Gastrocnemius medialis (tissue), 4 donors: ENCODE data around the gene MROH2B.

Source experiments
- POLR2A ChIP-seq, 2 donors: fragments of 450-650 bp; IDR thresholded peaks; one replicate each; pipeline ENCODE4 v1.6.1; 2017; ENCODE audit warnings: antibody characterized with exemption in 2 of 2, mild to moderate bottlenecking in 2 of 2, moderate library complexity in 2 of 2
- TF ChIP-seq, protein P1 (sequence below), 5 experiments: fragments of 450-650 bp in 3 of 5; fragments of 200-600 bp in 2 of 5; sonication (generic) in 2 of 5; IDR thresholded peaks in 4 of 5; conservative IDR thresholded peaks in 1 of 5; 1 replicate in 4 of 5; 2 replicates in 1 of 5; pipeline ENCODE4 v1.5.1; 2016 to 2019; ENCODE audit warnings: antibody characterized with exemption in 5 of 5, mild to moderate bottlenecking in 3 of 5, moderate library complexity in 3 of 5

DNA sequence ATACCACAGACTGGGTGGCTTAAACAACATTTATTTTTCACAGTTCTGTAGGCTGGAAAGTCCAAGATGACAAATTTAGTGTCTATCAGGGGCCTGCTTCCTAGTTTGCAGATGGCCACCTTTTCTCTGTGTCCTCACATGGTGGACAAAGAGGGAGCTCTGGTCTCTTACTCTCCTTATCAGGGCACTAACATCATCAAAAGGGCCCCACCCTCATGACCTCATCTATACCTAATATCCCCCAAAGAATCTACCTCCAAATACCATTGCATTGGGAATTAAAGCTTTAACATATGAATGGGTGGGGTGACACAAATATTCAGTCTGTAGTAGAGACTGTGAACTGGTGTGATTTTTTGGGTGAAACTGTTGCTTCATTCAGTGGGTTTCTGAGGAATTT, 83.8 kb downstream of the MROH2B start:
- TF ChIP-seq, protein P1, sequence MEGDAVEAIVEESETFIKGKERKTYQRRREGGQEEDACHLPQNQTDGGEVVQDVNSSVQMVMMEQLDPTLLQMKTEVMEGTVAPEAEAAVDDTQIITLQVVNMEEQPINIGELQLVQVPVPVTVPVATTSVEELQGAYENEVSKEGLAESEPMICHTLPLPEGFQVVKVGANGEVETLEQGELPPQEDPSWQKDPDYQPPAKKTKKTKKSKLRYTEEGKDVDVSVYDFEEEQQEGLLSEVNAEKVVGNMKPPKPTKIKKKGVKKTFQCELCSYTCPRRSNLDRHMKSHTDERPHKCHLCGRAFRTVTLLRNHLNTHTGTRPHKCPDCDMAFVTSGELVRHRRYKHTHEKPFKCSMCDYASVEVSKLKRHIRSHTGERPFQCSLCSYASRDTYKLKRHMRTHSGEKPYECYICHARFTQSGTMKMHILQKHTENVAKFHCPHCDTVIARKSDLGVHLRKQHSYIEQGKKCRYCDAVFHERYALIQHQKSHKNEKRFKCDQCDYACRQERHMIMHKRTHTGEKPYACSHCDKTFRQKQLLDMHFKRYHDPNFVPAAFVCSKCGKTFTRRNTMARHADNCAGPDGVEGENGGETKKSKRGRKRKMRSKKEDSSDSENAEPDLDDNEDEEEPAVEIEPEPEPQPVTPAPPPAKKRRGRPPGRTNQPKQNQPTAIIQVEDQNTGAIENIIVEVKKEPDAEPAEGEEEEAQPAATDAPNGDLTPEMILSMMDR (IDR thresholded peaks at IDR 0.05 in 4 of 5, conservative IDR thresholded peaks at IDR 0.05 in 1 of 5): no peak
- no peak for TF ChIP-seq POLR2A (IDR thresholded peaks at IDR 0.05)
